OCI-LY1 (cell line): ENCODE data around the gene RFTN1.

Experiments used
- CTCF ChIP-seq: fragments of 200-600 bp; sonication (generic), shearing (Covaris generic); IDR thresholded peaks from 2 replicates; pipeline ENCODE4 v1.5.1; 2017; ENCODE audit warnings: mild to moderate bottlenecking, antibody characterized with exemption, low read length, moderate library complexity, mixed read lengths
- EZH2 ChIP-seq: fragments of 200-600 bp; sonication (generic), shearing (Covaris generic); IDR thresholded peaks from 2 replicates; pipeline ENCODE4 v1.8.0; 2017; ENCODE audit warnings: borderline replicate concordance, mixed run types, mild to moderate bottlenecking, antibody characterized with exemption, low read length, moderate library complexity, mixed read lengths

- TF ChIP-seq CTCF: no peak
- no peak for TF ChIP-seq EZH2
Observed at GRCh38 chr3:16407366-16407765, 106.1 kb downstream of the RFTN1 start.
